ENCODE measurements around the gene TRIP12. TPM values are rescaled to one million over a fixed set of nuclear protein-coding genes. Genes with fewer than 3 reads are reported as not detected.

TRIP12 gene
- total RNA-seq, 2 donors from 2014 or later: 182 to 289 TPM

DNA sequence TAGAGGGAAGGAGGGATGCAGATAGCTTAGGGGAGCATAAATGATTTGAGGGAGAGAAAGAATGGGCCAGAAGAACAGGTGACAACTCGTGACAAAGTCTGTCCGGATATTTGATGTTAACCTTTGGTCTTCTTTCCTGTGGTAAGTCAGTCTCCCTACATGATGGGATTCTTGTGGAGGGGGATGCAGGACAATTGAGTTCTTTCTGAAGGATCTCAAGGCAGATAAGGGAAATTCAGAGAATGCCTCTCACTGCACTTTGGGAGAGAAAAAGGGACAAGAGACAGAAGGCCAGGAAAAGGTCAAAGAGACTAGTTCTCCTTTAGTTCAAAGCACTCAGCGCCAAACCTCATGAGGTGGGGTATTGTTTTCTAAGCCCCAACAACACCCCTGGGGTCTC is 34.7 kb upstream of the TRIP12 start:
- WGBS: 93% methylated on average over 3 of the region's 3 CpGs
- Histone ChIP-seq H3K9me3 (no peaks in the 10 kb centered on the region), H3K27ac (no peak overlapping the region), H3K4me3 (no peak overlapping the region), H3K27me3 (replicated peaks; ENCODE audit: insufficient read depth) (no peaks in the 10 kb centered on the region), H3K4me1 (replicated peaks) (no peaks in the 10 kb centered on the region), H3K36me3 (no peaks in the 10 kb centered on the region)
- intact Hi-C loops (cut with DNase I): no loop called here
- no peak for DNase-seq (ENCODE audit: low spot score)
- TF ChIP-seq POLR2AphosphoS5 (IDR thresholded peaks at IDR 0.05) (no peak), POLR2A (IDR thresholded peaks at IDR 0.05) (no peak)
- TF ChIP-seq, protein P1, sequence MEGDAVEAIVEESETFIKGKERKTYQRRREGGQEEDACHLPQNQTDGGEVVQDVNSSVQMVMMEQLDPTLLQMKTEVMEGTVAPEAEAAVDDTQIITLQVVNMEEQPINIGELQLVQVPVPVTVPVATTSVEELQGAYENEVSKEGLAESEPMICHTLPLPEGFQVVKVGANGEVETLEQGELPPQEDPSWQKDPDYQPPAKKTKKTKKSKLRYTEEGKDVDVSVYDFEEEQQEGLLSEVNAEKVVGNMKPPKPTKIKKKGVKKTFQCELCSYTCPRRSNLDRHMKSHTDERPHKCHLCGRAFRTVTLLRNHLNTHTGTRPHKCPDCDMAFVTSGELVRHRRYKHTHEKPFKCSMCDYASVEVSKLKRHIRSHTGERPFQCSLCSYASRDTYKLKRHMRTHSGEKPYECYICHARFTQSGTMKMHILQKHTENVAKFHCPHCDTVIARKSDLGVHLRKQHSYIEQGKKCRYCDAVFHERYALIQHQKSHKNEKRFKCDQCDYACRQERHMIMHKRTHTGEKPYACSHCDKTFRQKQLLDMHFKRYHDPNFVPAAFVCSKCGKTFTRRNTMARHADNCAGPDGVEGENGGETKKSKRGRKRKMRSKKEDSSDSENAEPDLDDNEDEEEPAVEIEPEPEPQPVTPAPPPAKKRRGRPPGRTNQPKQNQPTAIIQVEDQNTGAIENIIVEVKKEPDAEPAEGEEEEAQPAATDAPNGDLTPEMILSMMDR (IDR thresholded peaks at IDR 0.05): no peak

DNA sequence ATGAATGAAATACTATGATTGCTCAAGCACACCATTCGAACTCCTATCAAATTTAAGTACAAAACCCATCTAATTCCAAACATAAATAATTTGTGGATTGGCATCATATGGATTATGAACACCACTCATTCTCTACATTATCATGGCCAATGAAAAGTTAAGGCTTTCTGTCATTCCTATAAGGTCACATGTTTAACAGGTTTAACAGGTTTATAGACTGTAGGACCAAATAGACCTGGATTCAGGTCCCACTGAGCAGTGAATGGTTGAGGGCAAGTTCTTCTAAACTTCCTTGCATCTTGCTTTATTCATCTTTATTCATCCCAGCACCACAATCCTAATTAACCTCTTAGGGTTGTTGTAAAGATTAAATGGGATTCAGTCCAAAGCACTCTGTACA is 33.9 kb upstream of the TRIP12 start:
- Histone ChIP-seq H3K27me3 (replicated peaks; ENCODE audit: insufficient read depth) (no peaks in the 10 kb centered on the region), H3K27ac (no peak overlapping the region), H3K4me1 (replicated peaks) (no peaks in the 10 kb centered on the region), H3K4me3 (no peak overlapping the region), H3K36me3 (no peaks in the 10 kb centered on the region), H3K9me3 (no peaks in the 10 kb centered on the region)
- TF ChIP-seq POLR2AphosphoS5 (IDR thresholded peaks at IDR 0.05) (no peak), POLR2A (IDR thresholded peaks at IDR 0.05) (no peak)
- TF ChIP-seq, protein P1 (IDR thresholded peaks at IDR 0.05): no peak
- 94% methylated on average over 1 of the region's 1 CpG for WGBS
- intact Hi-C loops (cut with DNase I): no loop called here
- no peak for DNase-seq (ENCODE audit: low spot score)

DNA sequence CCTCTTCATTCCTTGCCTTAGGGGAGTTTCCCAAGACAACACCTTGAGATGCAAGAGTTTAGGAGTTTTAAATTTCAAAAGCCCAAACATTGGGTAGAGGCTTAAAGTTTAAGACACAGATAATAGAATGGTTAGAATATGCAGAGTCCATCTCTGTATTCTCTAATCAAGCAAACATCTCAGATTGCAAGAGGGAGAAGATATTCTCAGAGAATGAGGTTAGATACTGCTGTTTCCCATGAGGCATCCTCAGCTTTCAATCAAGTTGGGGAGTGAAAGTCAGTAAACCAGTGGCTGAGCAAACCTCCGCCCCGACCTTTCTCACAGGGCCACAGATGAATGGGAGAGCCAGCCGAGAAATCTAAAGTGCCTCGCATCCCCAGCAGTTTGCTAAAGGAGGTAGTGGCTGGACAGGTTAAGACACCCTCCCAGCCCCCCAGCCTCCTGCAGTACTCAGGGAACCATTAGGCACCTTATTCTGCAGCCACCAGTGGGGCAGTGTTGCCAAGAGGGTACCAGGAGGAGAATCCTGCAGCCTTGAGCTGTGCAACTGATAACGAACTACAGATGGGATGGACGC is 30.5 kb upstream of the TRIP12 start:
- whole genome bisulfite sequencing: 94% methylated on average over 6 of the region's 6 CpGs
- TF ChIP-seq POLR2AphosphoS5 (IDR thresholded peaks at IDR 0.05): no peak
- TF ChIP-seq, protein P1 (IDR thresholded peaks at IDR 0.05): no peak
- TF ChIP-seq POLR2A (IDR thresholded peaks at IDR 0.05): no peak
- Histone ChIP-seq H3K36me3 (no peaks in the 10 kb centered on the region), H3K4me3 (no peak overlapping the region), H3K27ac (no peak overlapping the region), H3K9me3 (no peaks in the 10 kb centered on the region), H3K27me3 (replicated peaks; ENCODE audit: insufficient read depth) (no peaks in the 10 kb centered on the region), H3K4me1 (replicated peaks) (no peaks in the 10 kb centered on the region)
- intact Hi-C loops (cut with DNase I): no loop called here
- DNase-seq (ENCODE audit: low spot score): no peak

DNA sequence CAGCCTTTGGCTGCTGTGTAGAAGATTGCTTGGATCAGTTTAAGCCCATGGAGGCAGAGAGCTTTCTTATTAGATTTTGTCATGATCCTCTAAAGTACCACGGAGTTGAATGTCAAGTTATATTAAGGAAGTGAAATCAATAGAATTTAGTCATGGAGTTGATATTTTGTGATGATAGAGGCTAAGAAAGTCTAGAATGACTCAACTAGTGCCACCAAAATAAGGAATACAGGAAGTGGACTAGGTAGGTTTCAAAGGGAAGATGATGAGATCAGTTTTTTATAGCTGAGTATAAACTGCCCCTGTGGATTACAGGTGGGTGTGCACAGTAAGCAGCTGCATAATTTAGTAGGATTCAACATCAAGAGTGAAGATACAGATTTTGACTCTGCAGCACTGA is 25.7 kb upstream of the TRIP12 start:
- DNase-seq (ENCODE audit: low spot score): no peak
- H3K27me3 ChIP-seq (replicated peaks; ENCODE audit: insufficient read depth): no peaks in the 10 kb centered on the region
- intact Hi-C loops (cut with DNase I): no loop called here
- peaks cover 9% of the 10 kb centered on the region for H3K4me1 ChIP-seq (replicated peaks)
- no peaks in the 10 kb centered on the region for H3K36me3 ChIP-seq
- no peak overlapping the region for H3K4me3 ChIP-seq
- H3K9me3 ChIP-seq: no peaks in the 10 kb centered on the region
- TF ChIP-seq, protein P1 (IDR thresholded peaks at IDR 0.05): no peak
- TF ChIP-seq POLR2AphosphoS5 (IDR thresholded peaks at IDR 0.05) (no peak), POLR2A (IDR thresholded peaks at IDR 0.05) (no peak)
- no peak overlapping the region for H3K27ac ChIP-seq
- WGBS: 90% methylated on average over 1 of the region's 1 CpG

DNA sequence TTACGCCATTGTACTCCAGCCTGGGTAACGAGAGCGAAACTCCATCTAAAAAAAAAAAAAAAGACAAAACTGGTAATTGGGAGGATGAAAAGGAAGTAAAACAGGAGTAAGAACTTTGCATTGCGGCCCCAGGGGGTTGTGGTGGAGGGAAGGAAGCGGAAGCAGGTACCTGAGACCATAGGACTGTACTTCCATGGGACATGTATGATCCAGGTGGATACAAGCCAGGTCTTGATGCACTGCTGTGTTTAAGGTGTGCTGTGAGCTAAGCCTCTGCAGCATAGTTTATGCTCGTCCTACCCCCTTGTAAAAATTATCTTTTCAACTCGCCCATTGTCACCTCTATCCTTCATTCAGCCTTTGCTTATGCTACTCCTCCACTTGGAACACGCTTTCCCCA is 24.2 kb upstream of the TRIP12 start:
- no peaks in the 10 kb centered on the region for H3K27me3 ChIP-seq (replicated peaks; ENCODE audit: insufficient read depth)
- H3K9me3 ChIP-seq: no peaks in the 10 kb centered on the region
- peaks cover 9% of the 10 kb centered on the region for H3K4me1 ChIP-seq (replicated peaks)
- H3K36me3 ChIP-seq: no peaks in the 10 kb centered on the region
- H3K4me3 ChIP-seq: no peak overlapping the region
- no peak overlapping the region for H3K27ac ChIP-seq
- no peak for DNase-seq (ENCODE audit: low spot score)
- WGBS: 81% methylated on average over 8 of the region's 8 CpGs
- intact Hi-C loops (cut with DNase I): no loop called here
- TF ChIP-seq, protein P1 (IDR thresholded peaks at IDR 0.05): no peak
- no peak for TF ChIP-seq POLR2A (IDR thresholded peaks at IDR 0.05)
- no peak for TF ChIP-seq POLR2AphosphoS5 (IDR thresholded peaks at IDR 0.05)

All from prostate gland (tissue), 2 donors.